Stimulated activated CD8-positive, alpha-beta memory T cell treated with anti-CD3 and anti-CD28 coated beads, Interleukin-15, amount 100 ng/mL, for 24 hours (primary cell): Measurements from ENCODE around the gene ISL1.

ENCODE experiments used
- DNase-seq: peaks from one replicate; pipeline ENCODE4 v3.0.0-alpha.2; 2020; ENCODE audit warnings: low read depth

Gene ISL1

GRCh38 chr5:51386916-51387883 lies 4.0 kb downstream of the ISL1 start:
- DNase-seq: no peak

- DNase-seq: no peak
Observed at GRCh38 chr5:51387884-51388275, 4.6 kb downstream of the ISL1 start.

GRCh38 chr5:51388488-51389287 lies 5.4 kb downstream of the ISL1 start:
- no peak for DNase-seq

- no peak for DNase-seq
Observed at GRCh38 chr5:51389288-51389576, 6.0 kb downstream of the ISL1 start.

- no peak for DNase-seq
Observed at GRCh38 chr5:51389577-51390463, 6.6 kb downstream of the ISL1 start.

GRCh38 chr5:51391175-51391574 lies 7.9 kb downstream of the ISL1 start:
- DNase-seq: no peak

GRCh38 chr5:51392689-51393199 lies 9.5 kb downstream of the ISL1 start:
- no peak for DNase-seq

GRCh38 chr5:51394609-51395008 lies 11.4 kb downstream of the ISL1 start:
- no peak for DNase-seq

- no peak for DNase-seq
Observed at GRCh38 chr5:51395245-51395644, 12.0 kb downstream of the ISL1 start.

- DNase-seq: no peak
Observed at GRCh38 chr5:51395666-51396356, 12.6 kb downstream of the ISL1 start.

- no peak for DNase-seq
Observed at GRCh38 chr5:51396797-51397196, 13.5 kb downstream of the ISL1 start.

GRCh38 chr5:51397996-51398395 lies 14.7 kb downstream of the ISL1 start:
- no peak for DNase-seq

- DNase-seq: no peak
Observed at GRCh38 chr5:51398875-51399642, 15.8 kb downstream of the ISL1 start.

GRCh38 chr5:51399643-51400006 lies 16.4 kb downstream of the ISL1 start:
- no peak for DNase-seq

- DNase-seq: no peak
Observed at GRCh38 chr5:51404255-51404654, 21.0 kb downstream of the ISL1 start.

GRCh38 chr5:51411921-51412325 lies 28.7 kb downstream of the ISL1 start:
- no peak for DNase-seq

GRCh38 chr5:51414516-51414915 lies 31.3 kb downstream of the ISL1 start:
- no peak for DNase-seq

GRCh38 chr5:51416149-51416548 lies 32.9 kb downstream of the ISL1 start:
- DNase-seq: no peak

- no peak for DNase-seq
Observed at GRCh38 chr5:51433052-51433710, 49.9 kb downstream of the ISL1 start.

- no peak for DNase-seq
Observed at GRCh38 chr5:51439232-51439631, 56.0 kb downstream of the ISL1 start.
